ENCODE data around the gene MAP4K4. TPM values are rescaled to one million over a fixed set of nuclear protein-coding genes. Genes with fewer than 3 reads are reported as not detected.

MAP4K4 gene
- total and polyA plus RNA-seq, 2 of the 13 experiments (the other 11 are each of a cell fraction or from before 2014, with no cell fraction given), result 105 to 264 TPM

DNA sequence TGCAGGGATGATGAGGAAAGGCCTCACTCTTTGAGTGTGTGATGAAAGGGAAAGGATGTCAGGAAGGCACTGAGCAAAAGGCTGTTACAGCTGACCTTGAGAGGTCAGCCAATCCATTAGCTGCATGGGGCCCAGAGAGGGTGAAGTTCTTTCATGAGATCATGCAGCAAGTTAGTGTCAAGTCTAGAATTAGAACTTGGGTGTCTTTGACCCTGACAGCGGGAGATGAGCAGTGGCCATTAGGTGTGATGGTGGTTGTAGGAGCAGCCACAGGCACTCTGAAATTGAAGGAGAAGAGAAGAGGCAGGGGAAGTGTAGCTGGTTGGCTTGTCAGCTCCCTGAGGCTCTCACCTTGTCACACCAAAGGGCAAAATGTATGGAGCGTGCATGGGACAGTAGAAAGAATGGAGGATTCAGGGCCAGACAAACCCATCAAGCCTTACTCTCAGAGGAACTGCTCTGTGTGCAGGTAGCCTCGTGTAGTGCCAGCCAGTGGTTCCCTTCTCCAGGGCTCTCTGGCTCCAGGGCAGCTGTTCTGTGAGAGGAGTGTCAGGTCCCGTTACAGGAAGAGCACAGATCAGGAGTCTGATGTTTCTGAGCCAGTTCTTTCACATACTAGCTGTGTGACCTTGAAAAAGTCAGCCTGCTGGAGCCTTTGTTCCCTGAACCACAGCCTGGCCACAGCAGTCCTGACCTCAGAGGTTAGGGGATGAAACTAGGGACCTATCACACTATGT, 35.9 kb downstream of the MAP4K4 start (continued):
- TF ChIP-seq, protein P1, sequence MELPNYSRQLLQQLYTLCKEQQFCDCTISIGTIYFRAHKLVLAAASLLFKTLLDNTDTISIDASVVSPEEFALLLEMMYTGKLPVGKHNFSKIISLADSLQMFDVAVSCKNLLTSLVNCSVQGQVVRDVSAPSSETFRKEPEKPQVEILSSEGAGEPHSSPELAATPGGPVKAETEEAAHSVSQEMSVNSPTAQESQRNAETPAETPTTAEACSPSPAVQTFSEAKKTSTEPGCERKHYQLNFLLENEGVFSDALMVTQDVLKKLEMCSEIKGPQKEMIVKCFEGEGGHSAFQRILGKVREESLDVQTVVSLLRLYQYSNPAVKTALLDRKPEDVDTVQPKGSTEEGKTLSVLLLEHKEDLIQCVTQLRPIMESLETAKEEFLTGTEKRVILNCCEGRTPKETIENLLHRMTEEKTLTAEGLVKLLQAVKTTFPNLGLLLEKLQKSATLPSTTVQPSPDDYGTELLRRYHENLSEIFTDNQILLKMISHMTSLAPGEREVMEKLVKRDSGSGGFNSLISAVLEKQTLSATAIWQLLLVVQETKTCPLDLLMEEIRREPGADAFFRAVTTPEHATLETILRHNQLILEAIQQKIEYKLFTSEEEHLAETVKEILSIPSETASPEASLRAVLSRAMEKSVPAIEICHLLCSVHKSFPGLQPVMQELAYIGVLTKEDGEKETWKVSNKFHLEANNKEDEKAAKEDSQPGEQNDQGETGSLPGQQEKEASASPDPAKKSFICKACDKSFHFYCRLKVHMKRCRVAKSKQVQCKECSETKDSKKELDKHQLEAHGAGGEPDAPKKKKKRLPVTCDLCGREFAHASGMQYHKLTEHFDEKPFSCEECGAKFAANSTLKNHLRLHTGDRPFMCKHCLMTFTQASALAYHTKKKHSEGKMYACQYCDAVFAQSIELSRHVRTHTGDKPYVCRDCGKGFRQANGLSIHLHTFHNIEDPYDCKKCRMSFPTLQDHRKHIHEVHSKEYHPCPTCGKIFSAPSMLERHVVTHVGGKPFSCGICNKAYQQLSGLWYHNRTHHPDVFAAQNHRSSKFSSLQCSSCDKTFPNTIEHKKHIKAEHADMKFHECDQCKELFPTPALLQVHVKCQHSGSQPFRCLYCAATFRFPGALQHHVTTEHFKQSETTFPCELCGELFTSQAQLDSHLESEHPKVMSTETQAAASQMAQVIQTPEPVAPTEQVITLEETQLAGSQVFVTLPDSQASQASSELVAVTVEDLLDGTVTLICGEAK (IDR thresholded peaks at IDR 0.05), result no peak
- TF ChIP-seq, protein P1 (CRISPR knock-in tag; IDR thresholded peaks at IDR 0.05), result peak; percentile 68
- TF ChIP-seq ZBTB8A (CRISPR knock-in tag; IDR thresholded peaks at IDR 0.05; ENCODE audit: borderline replicate concordance, low read depth), result no peak
- peak; percentile 19; the same call in 1 of the 2 replicates for TF ChIP-seq ZBTB38 (CRISPR knock-in tag; IDR thresholded peaks at IDR 0.05)
- TF ChIP-seq, protein P2, sequence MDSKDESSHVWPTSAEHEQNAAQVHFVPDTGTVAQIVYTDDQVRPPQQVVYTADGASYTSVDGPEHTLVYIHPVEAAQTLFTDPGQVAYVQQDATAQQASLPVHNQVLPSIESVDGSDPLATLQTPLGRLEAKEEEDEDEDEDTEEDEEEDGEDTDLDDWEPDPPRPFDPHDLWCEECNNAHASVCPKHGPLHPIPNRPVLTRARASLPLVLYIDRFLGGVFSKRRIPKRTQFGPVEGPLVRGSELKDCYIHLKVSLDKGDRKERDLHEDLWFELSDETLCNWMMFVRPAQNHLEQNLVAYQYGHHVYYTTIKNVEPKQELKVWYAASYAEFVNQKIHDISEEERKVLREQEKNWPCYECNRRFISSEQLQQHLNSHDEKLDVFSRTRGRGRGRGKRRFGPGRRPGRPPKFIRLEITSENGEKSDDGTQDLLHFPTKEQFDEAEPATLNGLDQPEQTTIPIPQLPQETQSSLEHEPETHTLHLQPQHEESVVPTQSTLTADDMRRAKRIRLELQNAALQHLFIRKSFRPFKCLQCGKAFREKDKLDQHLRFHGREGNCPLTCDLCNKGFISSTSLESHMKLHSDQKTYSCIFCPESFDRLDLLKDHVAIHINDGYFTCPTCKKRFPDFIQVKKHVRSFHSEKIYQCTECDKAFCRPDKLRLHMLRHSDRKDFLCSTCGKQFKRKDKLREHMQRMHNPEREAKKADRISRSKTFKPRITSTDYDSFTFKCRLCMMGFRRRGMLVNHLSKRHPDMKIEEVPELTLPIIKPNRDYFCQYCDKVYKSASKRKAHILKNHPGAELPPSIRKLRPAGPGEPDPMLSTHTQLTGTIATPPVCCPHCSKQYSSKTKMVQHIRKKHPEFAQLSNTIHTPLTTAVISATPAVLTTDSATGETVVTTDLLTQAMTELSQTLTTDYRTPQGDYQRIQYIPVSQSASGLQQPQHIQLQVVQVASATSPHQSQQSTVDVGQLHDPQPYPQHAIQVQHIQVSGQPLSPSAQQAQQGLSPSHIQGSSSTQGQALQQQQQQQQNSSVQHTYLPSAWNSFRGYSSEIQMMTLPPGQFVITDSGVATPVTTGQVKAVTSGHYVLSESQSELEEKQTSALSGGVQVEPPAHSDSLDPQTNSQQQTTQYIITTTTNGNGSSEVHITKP (CRISPR knock-in tag; IDR thresholded peaks at IDR 0.05; ENCODE audit: low read depth), result no peak
- TF ChIP-seq, protein P3, sequence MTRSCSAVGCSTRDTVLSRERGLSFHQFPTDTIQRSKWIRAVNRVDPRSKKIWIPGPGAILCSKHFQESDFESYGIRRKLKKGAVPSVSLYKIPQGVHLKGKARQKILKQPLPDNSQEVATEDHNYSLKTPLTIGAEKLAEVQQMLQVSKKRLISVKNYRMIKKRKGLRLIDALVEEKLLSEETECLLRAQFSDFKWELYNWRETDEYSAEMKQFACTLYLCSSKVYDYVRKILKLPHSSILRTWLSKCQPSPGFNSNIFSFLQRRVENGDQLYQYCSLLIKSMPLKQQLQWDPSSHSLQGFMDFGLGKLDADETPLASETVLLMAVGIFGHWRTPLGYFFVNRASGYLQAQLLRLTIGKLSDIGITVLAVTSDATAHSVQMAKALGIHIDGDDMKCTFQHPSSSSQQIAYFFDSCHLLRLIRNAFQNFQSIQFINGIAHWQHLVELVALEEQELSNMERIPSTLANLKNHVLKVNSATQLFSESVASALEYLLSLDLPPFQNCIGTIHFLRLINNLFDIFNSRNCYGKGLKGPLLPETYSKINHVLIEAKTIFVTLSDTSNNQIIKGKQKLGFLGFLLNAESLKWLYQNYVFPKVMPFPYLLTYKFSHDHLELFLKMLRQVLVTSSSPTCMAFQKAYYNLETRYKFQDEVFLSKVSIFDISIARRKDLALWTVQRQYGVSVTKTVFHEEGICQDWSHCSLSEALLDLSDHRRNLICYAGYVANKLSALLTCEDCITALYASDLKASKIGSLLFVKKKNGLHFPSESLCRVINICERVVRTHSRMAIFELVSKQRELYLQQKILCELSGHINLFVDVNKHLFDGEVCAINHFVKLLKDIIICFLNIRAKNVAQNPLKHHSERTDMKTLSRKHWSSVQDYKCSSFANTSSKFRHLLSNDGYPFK (CRISPR knock-in tag; IDR thresholded peaks at IDR 0.05; ENCODE audit: borderline replicate concordance), result peak; percentile 20
- peak; percentile 15; the same call in 1 of the 2 replicates for TF ChIP-seq KLF11 (CRISPR knock-in tag; IDR thresholded peaks at IDR 0.05)
- no peak for TF ChIP-seq MZF1 (CRISPR knock-in tag; IDR thresholded peaks at IDR 0.05; ENCODE audit: borderline replicate concordance)
- no peak for TF ChIP-seq U2AF2 (IDR thresholded peaks at IDR 0.05; ENCODE audit: low read depth, low read length)
- TF ChIP-seq FOSL2 (CRISPR knock-in tag; IDR thresholded peaks at IDR 0.05), result peak; percentile 70
- 0 out of 2 replicates have a peak, but pooled peaks have one; percentile 57 for TF ChIP-seq ZNF501 (CRISPR knock-in tag; IDR thresholded peaks at IDR 0.05)
- no peak for TF ChIP-seq HOXA9 (CRISPR knock-in tag; IDR thresholded peaks at IDR 0.05; ENCODE audit: borderline replicate concordance)
- no peak for TF ChIP-seq ZNF3 (CRISPR knock-in tag; IDR thresholded peaks at IDR 0.05)
